Upper lobe of left lung (tissue), 4 donors: ENCODE results near the gene MASP1.

Source experiments
- CTCF ChIP-seq, 6 experiments: fragments of 450-650 bp in 4 of 6; fragments of 200-600 bp in 2 of 6; sonication (generic) in 2 of 6; IDR thresholded peaks; one replicate each; pipeline ENCODE4 v1.5.1; 2016 to 2019; ENCODE audit warnings: antibody characterized with exemption in 6 of 6
- EP300 ChIP-seq, 4 donors: sonication (generic); formaldehyde crosslinking; IDR thresholded peaks; one replicate each; pipeline ENCODE4 v1.5.1; 2017; ENCODE audit warnings: antibody characterized with exemption in 4 of 4, control low read depth in 2 of 4
- POLR2A ChIP-seq, 4 donors: fragments of 450-650 bp; IDR thresholded peaks; one replicate each; pipeline ENCODE4 v1.5.1; 2016 to 2017; ENCODE audit warnings: antibody characterized with exemption in 4 of 4, mild to moderate bottlenecking in 2 of 4

GRCh38 chr3:187212705-187213104 lies 78.8 kb downstream of the MASP1 start:
- TF ChIP-seq CTCF (IDR thresholded peaks at IDR 0.05) (no peak), POLR2A (IDR thresholded peaks at IDR 0.05) (no peak), EP300 (IDR thresholded peaks at IDR 0.05) (no peak)
